Subcutaneous adipose tissue (tissue), 4 donors: ENCODE measurements around the gene ZNF281. TPM values are rescaled to one million over a fixed set of nuclear protein-coding genes. Genes with fewer than 3 reads are reported as not detected.

Experiments used
- total RNA-seq, 4 donors: library from RNA; depleted of rRNA; stranded (reverse); fragments of >200 nt; gene quantifications; one replicate each; pipeline ENCODE4 v1.1.0, GENCODE V29; 2016
- TF ChIP-seq, protein P1 (sequence below): fragments of 450-650 bp; IDR thresholded peaks from one replicate; pipeline ENCODE4 v1.5.1; 2016; ENCODE audit warnings: low read depth, mild to moderate bottlenecking, control low read depth, antibody characterized with exemption, moderate library complexity

Gene ZNF281
- total RNA-seq, 4 donors from 2014 or later: 8.3 to 20.4 (median 14.8) TPM

- TF ChIP-seq, protein P1, sequence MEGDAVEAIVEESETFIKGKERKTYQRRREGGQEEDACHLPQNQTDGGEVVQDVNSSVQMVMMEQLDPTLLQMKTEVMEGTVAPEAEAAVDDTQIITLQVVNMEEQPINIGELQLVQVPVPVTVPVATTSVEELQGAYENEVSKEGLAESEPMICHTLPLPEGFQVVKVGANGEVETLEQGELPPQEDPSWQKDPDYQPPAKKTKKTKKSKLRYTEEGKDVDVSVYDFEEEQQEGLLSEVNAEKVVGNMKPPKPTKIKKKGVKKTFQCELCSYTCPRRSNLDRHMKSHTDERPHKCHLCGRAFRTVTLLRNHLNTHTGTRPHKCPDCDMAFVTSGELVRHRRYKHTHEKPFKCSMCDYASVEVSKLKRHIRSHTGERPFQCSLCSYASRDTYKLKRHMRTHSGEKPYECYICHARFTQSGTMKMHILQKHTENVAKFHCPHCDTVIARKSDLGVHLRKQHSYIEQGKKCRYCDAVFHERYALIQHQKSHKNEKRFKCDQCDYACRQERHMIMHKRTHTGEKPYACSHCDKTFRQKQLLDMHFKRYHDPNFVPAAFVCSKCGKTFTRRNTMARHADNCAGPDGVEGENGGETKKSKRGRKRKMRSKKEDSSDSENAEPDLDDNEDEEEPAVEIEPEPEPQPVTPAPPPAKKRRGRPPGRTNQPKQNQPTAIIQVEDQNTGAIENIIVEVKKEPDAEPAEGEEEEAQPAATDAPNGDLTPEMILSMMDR: no peak
These were observed 41.8 kb downstream of the ZNF281 start for GRCh38 chr1:200367841-200368534.

GRCh38 chr1:200366577-200367253 lies 43.1 kb downstream of the ZNF281 start:
- TF ChIP-seq, protein P1: no peak

DNA sequence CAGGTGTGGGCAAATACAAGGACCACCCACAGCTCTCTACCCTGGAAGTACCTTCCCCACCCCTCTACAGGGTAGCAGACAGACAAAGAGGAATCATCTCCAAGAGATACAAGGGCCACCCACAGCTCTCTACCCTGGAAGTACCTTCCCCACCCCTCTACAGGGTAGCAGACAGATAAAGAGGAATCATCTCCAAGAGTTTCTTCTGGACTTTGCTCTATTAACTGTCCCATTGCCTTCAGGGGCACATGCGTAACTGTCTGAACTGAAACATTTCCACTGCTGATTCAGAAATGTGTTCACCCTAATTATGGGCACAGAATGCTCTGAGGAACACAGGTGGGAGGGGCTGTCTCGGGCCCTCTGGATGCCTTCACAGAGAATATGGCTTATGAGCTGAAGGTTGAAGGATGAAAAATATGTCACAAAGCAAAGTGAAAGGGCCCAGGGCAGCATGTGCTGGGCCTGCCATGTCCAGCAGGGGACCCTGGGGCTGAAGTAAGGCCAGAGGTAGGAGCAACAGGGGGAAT lies 43.9 kb downstream of the ZNF281 start:
- TF ChIP-seq, protein P1: no peak

GRCh38 chr1:200364831-200365230 lies 45.0 kb downstream of the ZNF281 start:
- TF ChIP-seq, protein P1: no peak

- TF ChIP-seq, protein P1: no peak
These were observed 45.6 kb downstream of the ZNF281 start for GRCh38 chr1:200364091-200364759.

DNA sequence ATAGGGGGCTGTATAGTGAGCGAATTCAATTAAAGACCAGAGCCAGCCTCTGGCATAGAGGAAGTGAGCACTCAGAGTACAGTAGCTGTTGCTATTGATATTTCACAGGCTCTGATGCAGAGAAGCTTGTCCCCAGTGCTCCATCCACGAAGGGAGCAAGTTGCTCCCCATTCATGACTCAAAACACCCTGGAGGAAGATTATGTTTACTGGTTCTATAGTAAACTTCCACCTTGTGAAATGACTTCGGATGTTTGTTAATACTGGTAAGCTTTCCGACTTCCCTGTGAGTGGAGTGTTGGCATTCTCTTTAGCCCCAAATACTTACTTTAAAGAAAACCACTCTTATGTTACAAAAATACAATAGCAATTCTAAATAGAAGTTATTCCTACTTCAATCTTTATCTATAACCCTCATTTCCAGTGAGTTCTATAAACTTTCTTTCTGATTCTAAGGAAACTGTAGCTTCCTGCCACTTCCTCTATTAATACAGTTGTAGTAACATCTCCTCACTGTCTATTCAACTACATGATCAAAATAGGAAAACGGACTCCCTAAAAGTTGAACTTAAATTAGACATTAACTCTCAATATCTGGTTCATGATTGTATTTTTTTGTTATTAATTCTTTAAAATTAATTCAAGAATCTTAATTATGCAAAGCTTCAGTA lies 46.4 kb downstream of the ZNF281 start:
- TF ChIP-seq, protein P1: no peak

DNA sequence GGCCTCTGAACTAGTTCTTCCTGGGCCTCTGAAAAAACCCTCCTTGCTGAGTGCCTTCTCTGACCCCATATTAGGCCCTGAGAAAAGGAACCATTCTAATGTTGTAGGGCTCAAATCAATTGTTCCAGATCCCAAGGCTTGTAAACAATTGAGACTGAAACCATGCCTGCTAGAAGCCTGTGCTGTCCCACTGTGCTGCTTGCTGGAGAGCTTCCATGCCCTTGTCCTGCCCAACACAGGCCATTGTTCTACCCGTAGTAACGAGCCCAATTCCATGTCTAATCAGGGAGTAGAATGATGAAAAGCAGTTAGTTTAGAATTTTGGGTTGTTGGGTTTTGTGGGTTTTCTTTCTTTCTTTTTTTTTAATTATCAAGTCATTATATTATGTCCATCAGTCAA lies 47.4 kb downstream of the ZNF281 start:
- TF ChIP-seq, protein P1: no peak
